ENCODE data around the gene LNX1.

- TF ChIP-seq CTCF (IDR thresholded peaks at IDR 0.05 in 2 of 3, conservative IDR thresholded peaks at IDR 0.05 in 1 of 3; ENCODE audit: insufficient read depth in 2 of 3, low read depth in 1 of 3, low read length in 3 of 3) (no peak), GABPB2 (CRISPR knock-in tag; conservative IDR thresholded peaks at IDR 0.05) (no peak), MXI1 (IDR thresholded peaks at IDR 0.05; ENCODE audit: low read depth, low read length) (no peak), CHD7 (IDR thresholded peaks at IDR 0.05; ENCODE audit: low read depth, low read length) (no peak)
These were observed 126.0 kb downstream of the LNX1 start for GRCh38 chr4:53465281-53465680.
